Measurements from ENCODE around the gene RTN4RL1. TPM values are rescaled to one million over a fixed set of nuclear protein-coding genes. Genes with fewer than 3 reads are reported as not detected.

Gene RTN4RL1
- total and polyA plus RNA-seq, 2 experiments from 2014 or later = 32.2 to 45.4 TPM

DNA sequence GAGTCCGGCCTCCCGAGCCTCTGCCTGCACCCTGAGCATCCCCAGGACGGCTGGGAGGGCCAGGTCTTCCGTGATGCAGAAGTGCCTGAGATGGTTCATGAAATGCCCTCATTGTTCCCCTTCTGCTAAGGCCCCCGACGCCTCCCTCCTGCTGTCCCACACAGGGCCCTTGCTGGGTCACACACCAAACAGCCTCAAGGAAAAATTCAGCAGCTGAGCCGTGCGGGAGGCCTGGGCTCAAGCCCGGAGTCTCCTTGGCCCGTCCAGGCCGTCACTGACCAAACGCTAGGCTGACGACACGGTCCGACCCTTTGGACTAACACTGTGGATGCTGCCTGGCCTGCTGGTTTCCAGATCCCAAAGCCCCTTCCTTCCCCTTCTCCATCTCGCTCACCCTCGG, 90.2 kb downstream of the RTN4RL1 start:
- H3K4me3 ChIP-seq = no peak overlapping the region
- peaks cover 33% of the 10 kb centered on the region for H3K4me1 ChIP-seq (ENCODE audit: low read depth)
- no peak for DNase-seq (ENCODE audit: low read depth in 1 of 2, low spot score in 1 of 2)

GRCh38 chr17:1933875-1934715, 91.0 kb downstream of the RTN4RL1 start:
- H3K36me3 ChIP-seq = no peaks in the 10 kb centered on the region
- peaks cover 33% of the 10 kb centered on the region for H3K4me1 ChIP-seq (ENCODE audit: low read depth)
- H3K27me3 ChIP-seq = no peaks in the 10 kb centered on the region
- no peaks in the 10 kb centered on the region for H3K9me3 ChIP-seq (ENCODE audit: low read depth)
- H3K4me3 ChIP-seq = no peak overlapping the region
- no peak for DNase-seq (ENCODE audit: low read depth in 1 of 2, low spot score in 1 of 2)
- no peak overlapping the region for H3K27ac ChIP-seq
- no peak for TF ChIP-seq CTCF (IDR thresholded peaks at IDR 0.05; ENCODE audit: low read depth, low read length)

More for the DNA sequence above, 90.2 kb downstream of the RTN4RL1 start:
- no peaks in the 10 kb centered on the region for H3K9me3 ChIP-seq (ENCODE audit: low read depth)
- no peak for TF ChIP-seq CTCF (IDR thresholded peaks at IDR 0.05; ENCODE audit: low read depth, low read length)
- H3K27ac ChIP-seq = no peak overlapping the region
- no peaks in the 10 kb centered on the region for H3K36me3 ChIP-seq
- no peaks in the 10 kb centered on the region for H3K27me3 ChIP-seq

DNA sequence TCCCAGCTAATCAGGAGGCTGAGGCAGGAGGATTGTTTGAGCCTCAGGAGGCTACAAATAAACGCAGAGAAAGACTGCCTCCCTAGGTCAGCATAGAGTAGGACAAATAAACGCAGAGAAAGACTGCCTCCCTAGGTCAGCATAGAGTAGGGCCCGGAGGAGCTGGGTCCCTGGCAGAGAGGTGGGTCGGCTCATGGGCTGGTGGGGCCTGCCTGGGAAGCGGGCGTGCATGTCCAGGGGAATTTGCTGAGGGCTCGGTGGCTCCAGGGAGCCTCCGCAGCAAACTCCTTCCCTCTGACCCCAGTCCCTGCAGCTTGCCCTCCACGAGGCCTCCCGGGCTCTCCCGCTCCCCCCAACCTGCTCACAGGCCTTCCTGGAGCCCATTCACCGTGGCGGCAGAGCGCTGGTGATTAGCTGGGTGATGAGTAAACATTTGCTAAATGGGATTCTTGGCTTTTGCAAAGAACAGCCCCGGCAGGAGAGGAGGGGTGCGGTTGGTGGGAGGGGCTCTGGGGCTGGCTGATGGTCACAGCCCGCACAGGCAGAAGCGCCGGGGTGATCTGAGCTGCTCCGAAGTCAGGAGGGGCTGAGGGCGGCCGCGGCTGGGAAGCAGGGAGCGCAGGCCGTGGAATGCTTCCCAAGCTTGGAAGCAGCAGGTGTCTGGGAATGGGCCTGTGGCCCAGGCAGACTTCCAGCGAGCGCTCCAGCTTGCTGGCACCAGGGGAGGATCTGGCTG, 93.1 kb downstream of the RTN4RL1 start:
- H3K4me1 ChIP-seq (ENCODE audit: low read depth) = peaks cover 40% of the 10 kb centered on the region
- no peak overlapping the region for H3K4me3 ChIP-seq
- H3K27ac ChIP-seq = peak overlapping the region; percentile 53
- no peaks in the 10 kb centered on the region for H3K27me3 ChIP-seq
- peak; percentile 6 to 54 for DNase-seq (ENCODE audit: low read depth in 1 of 2, low spot score in 1 of 2)
- no peaks in the 10 kb centered on the region for H3K36me3 ChIP-seq
- no peak for TF ChIP-seq CTCF (IDR thresholded peaks at IDR 0.05; ENCODE audit: low read depth, low read length)
- no peaks in the 10 kb centered on the region for H3K9me3 ChIP-seq (ENCODE audit: low read depth)

GRCh38 chr17:1930337-1930645, 94.8 kb downstream of the RTN4RL1 start:
- Histone ChIP-seq H3K9me3 (ENCODE audit: low read depth) (no peaks in the 10 kb centered on the region), H3K4me3 (no peak overlapping the region), H3K4me1 (ENCODE audit: low read depth) (peaks cover 40% of the 10 kb centered on the region), H3K27me3 (no peaks in the 10 kb centered on the region), H3K36me3 (no peaks in the 10 kb centered on the region), H3K27ac (no peak overlapping the region)
- no peak for DNase-seq (ENCODE audit: low read depth in 1 of 2, low spot score in 1 of 2)
- no peak for TF ChIP-seq CTCF (IDR thresholded peaks at IDR 0.05; ENCODE audit: low read depth, low read length)

DNA sequence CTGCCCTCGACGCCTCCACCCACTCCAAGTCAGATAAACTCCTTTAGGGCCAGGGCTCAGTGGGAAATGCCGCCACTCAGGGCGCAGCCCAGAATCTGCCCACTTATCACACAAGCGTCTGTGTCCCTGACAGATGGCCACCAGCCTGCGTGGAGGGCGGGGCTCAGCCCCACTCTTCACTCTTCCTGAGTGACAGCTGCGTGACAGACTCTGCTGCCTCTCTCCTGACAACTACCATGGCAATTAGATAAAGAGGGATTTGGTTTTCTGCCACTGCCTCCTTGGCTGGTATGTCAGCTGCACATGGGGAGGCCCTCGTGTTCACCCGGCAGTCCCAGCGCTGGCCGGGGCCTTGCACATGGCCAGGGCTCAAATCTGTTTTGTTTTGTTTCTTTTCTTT, 96.2 kb downstream of the RTN4RL1 start:
- no peaks in the 10 kb centered on the region for H3K27me3 ChIP-seq
- TF ChIP-seq CTCF (IDR thresholded peaks at IDR 0.05; ENCODE audit: low read depth, low read length) = no peak
- DNase-seq (ENCODE audit: low read depth in 1 of 2, low spot score in 1 of 2) = no peak
- H3K4me1 ChIP-seq (ENCODE audit: low read depth) = peaks cover 40% of the 10 kb centered on the region
- H3K36me3 ChIP-seq = no peaks in the 10 kb centered on the region
- no peak overlapping the region for H3K4me3 ChIP-seq
- H3K9me3 ChIP-seq (ENCODE audit: low read depth) = no peaks in the 10 kb centered on the region
- H3K27ac ChIP-seq = no peak overlapping the region
